GM19397 (cell line): Measurements from ENCODE around the gene SH2D5.

Source experiments
- ATAC-seq: cut with Tn5 transposase; IDR thresholded peaks from one replicate; pipeline ENCODE4 v1.9.1; 2021; ENCODE audit warnings: mild to moderate bottlenecking, moderate library complexity; ENCODE audit not compliant: unreplicated experiment

SH2D5 gene

GRCh38 chr1:20715406-20715805, 17.1 kb downstream of the SH2D5 start:
- no peak for ATAC-seq

- no peak for ATAC-seq
These were observed 19.1 kb downstream of the SH2D5 start for GRCh38 chr1:20713440-20713839.

- no peak for ATAC-seq
These were observed 20.3 kb downstream of the SH2D5 start for GRCh38 chr1:20712215-20712577.

- ATAC-seq, result no peak
These were observed 21.0 kb downstream of the SH2D5 start for GRCh38 chr1:20711285-20712214.

GRCh38 chr1:20710469-20711284, 21.8 kb downstream of the SH2D5 start:
- ATAC-seq, result no peak

DNA sequence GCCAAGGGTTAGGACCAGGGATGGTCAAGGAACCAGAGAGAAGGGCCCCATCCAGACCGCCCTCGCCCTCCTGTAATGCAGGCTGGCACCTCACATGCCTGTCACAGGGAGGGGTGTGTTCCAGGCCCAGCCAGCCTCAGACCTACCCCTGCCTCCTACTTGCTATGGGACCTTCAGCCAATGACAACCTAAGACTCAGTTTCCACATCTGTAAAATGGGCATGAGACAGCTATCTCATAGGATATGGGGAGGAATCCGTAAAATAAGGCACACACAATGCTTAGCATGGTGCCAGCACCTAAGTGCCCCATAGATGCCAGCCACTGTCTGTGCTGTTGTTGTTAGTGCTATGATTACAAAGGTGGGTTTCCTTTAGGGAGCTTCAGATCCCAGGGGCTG, 22.6 kb downstream of the SH2D5 start:
- ATAC-seq, result no peak

DNA sequence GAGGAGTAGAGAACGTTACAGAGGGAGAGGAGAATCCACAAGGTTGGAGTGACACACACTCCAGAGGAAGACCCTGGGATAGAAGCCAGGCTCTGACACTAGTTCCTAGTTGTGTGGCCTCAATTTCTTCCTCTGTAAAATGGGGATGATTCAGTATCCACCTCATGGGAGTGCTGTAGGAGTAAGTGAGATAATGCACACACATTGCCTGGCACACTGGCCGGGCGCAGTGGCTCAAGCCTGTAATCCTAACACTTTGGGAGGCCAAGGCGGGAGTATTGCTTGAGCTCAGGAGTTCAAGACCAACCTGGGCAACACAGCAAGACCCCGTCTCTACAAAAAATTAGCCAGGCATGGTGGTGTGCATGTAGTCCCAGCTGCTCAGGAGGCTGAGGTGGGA, 23.6 kb downstream of the SH2D5 start:
- ATAC-seq, result no peak

DNA sequence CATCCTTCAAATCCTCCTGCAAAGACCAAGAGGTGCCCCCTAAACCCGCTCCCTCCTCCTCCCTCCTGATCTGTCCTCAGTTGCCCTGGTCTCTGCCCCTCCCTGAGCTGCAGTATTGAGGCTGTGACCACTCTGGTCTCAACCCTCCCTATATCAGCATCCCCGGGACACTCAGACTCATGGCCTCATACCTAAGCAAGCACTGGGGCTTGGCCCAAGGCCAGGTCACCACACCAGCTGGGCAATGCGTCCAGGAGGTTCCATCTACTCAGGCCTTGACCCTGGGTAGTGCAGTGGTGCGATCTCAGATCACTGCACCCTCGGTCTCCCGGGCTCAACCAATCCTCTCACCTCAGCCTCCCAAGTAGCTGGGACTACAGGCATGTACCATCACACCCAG, 24.4 kb downstream of the SH2D5 start:
- no peak for ATAC-seq

DNA sequence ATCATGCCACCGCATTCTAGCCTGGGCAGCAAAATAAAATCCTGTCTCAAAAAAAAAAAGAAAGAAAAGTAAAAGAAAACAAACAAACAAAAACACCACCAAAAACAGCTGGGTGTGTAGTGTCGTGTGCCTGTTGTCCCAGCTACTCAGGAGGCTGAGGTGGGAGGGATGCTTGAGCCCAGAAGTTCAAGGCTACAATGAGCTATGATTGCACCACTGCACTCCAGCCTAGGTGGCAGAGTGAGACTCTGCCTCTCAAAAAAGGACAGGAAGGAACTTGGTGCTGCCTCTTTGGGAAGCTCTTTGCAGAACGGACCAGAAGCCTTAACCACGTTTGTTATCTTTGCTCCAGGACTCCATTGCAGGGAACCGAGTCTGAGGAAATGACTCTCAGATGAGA, 25.7 kb downstream of the SH2D5 start:
- ATAC-seq, result no peak

GRCh38 chr1:20705203-20705755, 27.2 kb downstream of the SH2D5 start:
- ATAC-seq, result no peak

DNA sequence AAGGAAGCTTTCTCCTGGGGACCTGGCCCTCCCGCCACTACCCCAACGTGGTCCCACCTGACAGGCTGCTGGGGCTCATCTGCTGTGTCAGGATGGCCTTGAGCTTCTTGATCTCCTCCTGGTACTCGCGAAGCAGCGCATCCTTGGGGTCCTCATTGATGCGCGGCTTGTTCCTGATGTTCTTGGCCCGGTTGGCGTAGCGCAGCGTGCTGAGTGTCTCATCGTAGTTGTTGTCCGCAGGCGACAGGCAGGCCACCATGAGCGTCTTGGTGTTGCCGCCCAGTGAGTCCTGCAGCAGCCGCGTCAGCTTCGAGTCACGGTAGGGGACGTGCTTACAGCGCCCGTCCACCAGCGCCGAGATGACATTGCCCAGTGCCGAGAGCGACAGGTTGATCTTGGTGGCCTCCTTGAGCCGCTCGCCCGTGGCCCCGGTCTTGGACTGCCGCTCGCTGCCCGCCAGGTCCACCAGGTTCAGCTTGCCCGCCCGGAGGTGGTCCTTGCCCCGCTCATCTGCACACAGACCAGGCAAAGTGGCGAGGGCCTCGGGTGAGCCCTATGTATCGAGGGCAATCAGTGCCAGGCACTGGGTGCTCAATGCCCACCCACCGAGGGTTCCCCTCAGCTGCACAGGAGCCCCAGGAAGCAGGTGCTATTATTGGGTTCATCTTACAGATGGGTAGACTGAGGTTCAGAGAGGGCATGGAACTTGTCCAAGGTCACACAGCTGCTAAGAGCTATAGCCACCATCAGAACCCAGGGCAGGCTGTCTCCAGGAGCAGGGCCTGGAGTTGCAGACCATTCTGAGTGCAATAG, 27.9 kb downstream of the SH2D5 start:
- no peak for ATAC-seq

GRCh38 chr1:20703124-20703756, 29.3 kb downstream of the SH2D5 start:
- no peak for ATAC-seq

DNA sequence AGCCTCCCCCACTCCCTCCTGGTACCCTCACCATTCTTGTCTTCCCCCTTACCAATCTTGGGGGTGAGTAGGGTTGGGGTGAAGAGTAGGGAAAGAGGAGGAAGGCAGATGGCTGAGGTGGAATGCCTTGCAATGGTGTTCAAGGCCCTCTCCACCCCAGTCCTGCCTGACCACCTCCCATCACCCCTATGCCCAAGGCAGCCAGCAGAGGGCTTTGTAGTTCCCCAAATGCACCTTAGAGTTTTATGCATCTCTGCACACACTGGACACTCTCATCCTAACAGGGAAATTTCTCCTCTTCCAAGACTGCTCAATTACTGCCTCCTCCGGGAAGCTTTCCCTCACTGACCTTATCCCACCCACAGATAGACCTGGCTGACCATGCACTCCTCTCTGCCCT, 30.1 kb downstream of the SH2D5 start:
- no peak for ATAC-seq

- ATAC-seq, result no peak
These were observed 30.7 kb downstream of the SH2D5 start for GRCh38 chr1:20701847-20702246.

DNA sequence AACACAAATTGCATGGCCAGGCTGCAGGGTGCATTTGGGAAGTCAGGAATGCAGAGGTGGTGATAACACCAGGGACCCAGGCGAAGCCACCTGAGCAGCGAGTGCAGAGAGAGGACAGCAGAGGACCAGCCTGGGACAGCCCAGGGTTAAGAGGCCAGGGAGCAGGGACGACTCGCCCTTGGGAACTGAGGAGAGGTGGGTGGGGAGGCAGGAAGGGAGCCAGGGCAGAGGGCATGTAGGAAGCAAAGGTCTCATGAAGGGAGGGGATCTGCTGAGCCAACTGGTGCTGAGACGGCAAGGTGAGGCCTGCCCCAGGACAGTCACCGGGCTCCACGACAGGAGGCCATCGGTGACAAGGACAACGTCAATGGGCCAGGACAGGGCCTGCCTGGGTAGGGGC, 31.1 kb downstream of the SH2D5 start:
- no peak for ATAC-seq

DNA sequence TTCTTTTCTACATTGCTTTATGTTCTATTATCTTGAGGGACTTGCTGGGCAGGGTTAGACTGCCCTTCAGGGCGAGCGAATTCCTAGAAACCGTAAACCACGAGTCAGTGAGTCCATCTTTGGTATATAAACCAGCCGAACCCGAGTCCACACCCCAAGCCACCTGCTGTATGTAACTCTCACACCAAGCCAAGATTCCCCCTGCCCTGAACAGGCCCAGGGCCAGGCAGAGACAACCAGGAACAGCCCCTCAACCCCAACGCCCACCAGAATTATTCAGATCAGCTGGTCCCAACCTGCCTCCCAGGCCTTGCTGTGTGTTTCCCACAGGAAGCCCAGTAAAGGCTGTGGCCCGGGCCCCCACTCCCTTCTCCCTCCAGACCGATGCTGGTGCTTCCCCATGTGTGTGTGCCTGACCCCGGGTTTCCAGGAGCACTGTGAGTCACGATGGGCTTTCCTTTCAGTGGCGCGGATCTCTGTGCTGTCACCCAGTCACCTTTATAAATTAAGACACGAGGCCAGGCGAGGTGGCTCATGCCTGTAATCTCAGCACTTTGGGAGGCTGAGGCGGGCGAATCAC, 31.8 kb downstream of the SH2D5 start:
- no peak for ATAC-seq

DNA sequence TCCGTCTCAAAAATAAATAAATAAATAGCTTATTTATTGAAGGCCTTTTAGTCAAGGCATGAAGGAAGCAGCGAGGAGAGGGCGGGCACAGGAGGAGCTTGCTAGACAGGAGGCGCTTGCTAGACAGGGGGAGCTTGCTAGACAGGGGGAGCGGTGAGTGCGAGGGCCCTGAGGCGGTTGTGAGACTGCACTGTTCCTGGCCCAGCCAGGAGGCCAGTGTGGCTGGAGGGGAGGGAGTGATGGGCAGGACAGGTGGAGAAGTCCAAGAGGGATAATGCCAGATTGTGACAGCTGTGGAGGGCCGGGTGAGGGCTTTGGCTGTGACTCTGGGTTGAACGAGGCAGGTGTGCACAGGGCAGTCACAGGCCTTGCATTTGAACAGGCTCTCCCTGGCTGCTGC, 32.9 kb downstream of the SH2D5 start:
- ATAC-seq, result no peak

- ATAC-seq, result no peak
These were observed 34.1 kb downstream of the SH2D5 start for GRCh38 chr1:20698195-20698910.

DNA sequence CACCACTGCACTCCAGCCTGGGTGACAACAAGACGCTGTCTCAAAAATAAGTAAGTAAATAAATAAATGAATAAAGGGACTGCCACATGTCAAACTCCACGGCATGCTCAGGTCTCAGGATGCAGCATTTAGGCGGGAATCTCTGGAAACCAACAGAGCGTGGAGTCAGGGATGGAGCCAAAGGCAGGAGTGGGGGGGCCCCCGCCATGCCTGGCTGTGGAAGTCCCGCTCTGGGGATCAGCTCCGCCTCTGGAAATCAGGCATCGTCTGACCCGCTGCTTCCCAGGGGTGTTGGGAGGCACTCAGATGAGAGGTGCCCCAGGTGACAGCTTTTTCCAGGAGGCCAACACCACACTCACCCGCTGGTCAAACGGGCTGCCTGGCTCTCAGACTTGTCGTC, 34.9 kb downstream of the SH2D5 start:
- ATAC-seq, result no peak
